ENCODE results near the gene FASN. TPM values are rescaled to one million over a fixed set of nuclear protein-coding genes. Genes with fewer than 3 reads are reported as not detected.

FASN gene
- total and polyA plus RNA-seq, 8 donors: 18.0 to 550 (median 40.0) TPM

GRCh38 chr17:82083009-82083408 is 15.0 kb downstream of the FASN start:
- no peak overlapping the region for H3K27ac ChIP-seq
- no peak overlapping the region for H3K4me3 ChIP-seq
- H3K4me1 ChIP-seq: no peaks in the 10 kb centered on the region
- intact Hi-C loops (cut with DNase I): no loop called here
- DNase-seq (no peak), ATAC-seq (no peak)
- H3K27me3 ChIP-seq: no peaks in the 10 kb centered on the region
- H3K36me3 ChIP-seq: peaks cover 0 to 100% of the 10 kb centered on the region in 2 donors
- H3K9me3 ChIP-seq: no peaks in the 10 kb centered on the region
- TF ChIP-seq CTCF (IDR thresholded peaks at IDR 0.05): no peak

GRCh38 chr17:82082456-82082855 is 15.6 kb downstream of the FASN start:
- H3K36me3 ChIP-seq: peaks cover 0 to 100% of the 10 kb centered on the region in 2 donors
- intact Hi-C loops (cut with DNase I): no loop called here

GRCh38 chr17:82081966-82082365 is 16.1 kb downstream of the FASN start:
- Histone ChIP-seq H3K9me3 (no peaks in the 10 kb centered on the region), H3K4me3 (no peak overlapping the region), H3K36me3 (peaks cover 0 to 99% of the 10 kb centered on the region in 2 donors), H3K4me1 (no peaks in the 10 kb centered on the region), H3K27ac (no peak overlapping the region), H3K27me3 (no peaks in the 10 kb centered on the region)
- TF ChIP-seq CTCF (IDR thresholded peaks at IDR 0.05): no peak
- intact Hi-C loops (cut with DNase I): no loop called here
- ATAC-seq (no peak), DNase-seq (no peak)

More at GRCh38 chr17:82082456-82082855, 15.6 kb downstream of the FASN start:
- ATAC-seq (no peak), DNase-seq (no peak)
- H3K27me3 ChIP-seq: no peaks in the 10 kb centered on the region
- H3K9me3 ChIP-seq: no peaks in the 10 kb centered on the region
- no peak overlapping the region for H3K27ac ChIP-seq
- TF ChIP-seq CTCF (IDR thresholded peaks at IDR 0.05): no peak
- H3K4me3 ChIP-seq: no peak overlapping the region
- no peaks in the 10 kb centered on the region for H3K4me1 ChIP-seq

- ATAC-seq: no peak
- no peak overlapping the region for H3K27ac ChIP-seq
- no peak overlapping the region for H3K4me3 ChIP-seq
- no peak for DNase-seq
- intact Hi-C loops (cut with DNase I): no loop called here
- no peaks in the 10 kb centered on the region for H3K4me1 ChIP-seq
- no peak for TF ChIP-seq CTCF (IDR thresholded peaks at IDR 0.05)
- H3K9me3 ChIP-seq: no peaks in the 10 kb centered on the region
- H3K27me3 ChIP-seq: no peaks in the 10 kb centered on the region
- H3K36me3 ChIP-seq: peaks cover 0 to 96% of the 10 kb centered on the region in 2 donors
Measured at GRCh38 chr17:82081546-82081945, 16.5 kb downstream of the FASN start.

- no peak for TF ChIP-seq CTCF (IDR thresholded peaks at IDR 0.05)
- ATAC-seq (no peak), DNase-seq (no peak)
- Histone ChIP-seq H3K4me1 (no peaks in the 10 kb centered on the region), H3K4me3 (no peak overlapping the region), H3K36me3 (peaks cover 0 to 89% of the 10 kb centered on the region in 2 donors), H3K27me3 (no peaks in the 10 kb centered on the region), H3K9me3 (no peaks in the 10 kb centered on the region), H3K27ac (no peak overlapping the region)
- intact Hi-C loops (cut with DNase I): no loop called here
Measured at GRCh38 chr17:82080789-82081464, 17.1 kb downstream of the FASN start.

Data from left lung (tissue), 10 donors.